ENCODE measurements around the gene FYN.

The FYN gene

GRCh38 chr6:111831408-111831807 lies 41.8 kb downstream of the FYN start:
- no peak for DNase-seq (ENCODE audit: low read depth)

GRCh38 chr6:111829998-111830397 lies 43.3 kb downstream of the FYN start:
- DNase-seq (ENCODE audit: low read depth) = no peak

- DNase-seq (ENCODE audit: low read depth) = no peak
Measured at GRCh38 chr6:111829581-111829980, 43.7 kb downstream of the FYN start.

GRCh38 chr6:111828809-111829208 lies 44.4 kb downstream of the FYN start:
- DNase-seq (ENCODE audit: low read depth) = no peak

GRCh38 chr6:111825439-111826086 lies 47.7 kb downstream of the FYN start:
- no peak for DNase-seq (ENCODE audit: low read depth)

GRCh38 chr6:111824608-111825337 lies 48.5 kb downstream of the FYN start:
- no peak for DNase-seq (ENCODE audit: low read depth)

GRCh38 chr6:111823831-111824607 lies 49.2 kb downstream of the FYN start:
- peak; percentile 42 for DNase-seq (ENCODE audit: low read depth)

- no peak for DNase-seq (ENCODE audit: low read depth)
Measured at GRCh38 chr6:111823012-111823411, 50.2 kb downstream of the FYN start.

GRCh38 chr6:111819458-111819857 lies 53.8 kb downstream of the FYN start:
- no peak for DNase-seq (ENCODE audit: low read depth)

GRCh38 chr6:111818539-111819226 lies 54.6 kb downstream of the FYN start:
- DNase-seq (ENCODE audit: low read depth) = no peak

- DNase-seq (ENCODE audit: low read depth) = no peak
Measured at GRCh38 chr6:111817451-111818120, 55.7 kb downstream of the FYN start.

GRCh38 chr6:111813677-111814310 lies 59.5 kb downstream of the FYN start:
- DNase-seq (ENCODE audit: low read depth) = no peak

- DNase-seq (ENCODE audit: low read depth) = no peak
Measured at GRCh38 chr6:111813237-111813636, 60.0 kb downstream of the FYN start.

- DNase-seq (ENCODE audit: low read depth) = no peak
Measured at GRCh38 chr6:111812060-111813038, 60.9 kb downstream of the FYN start.

GRCh38 chr6:111810294-111811131 lies 62.7 kb downstream of the FYN start:
- DNase-seq (ENCODE audit: low read depth) = no peak

GRCh38 chr6:111809766-111810165 lies 63.5 kb downstream of the FYN start:
- DNase-seq (ENCODE audit: low read depth) = no peak

GRCh38 chr6:111809264-111809663 lies 64.0 kb downstream of the FYN start:
- no peak for DNase-seq (ENCODE audit: low read depth)

- no peak for DNase-seq (ENCODE audit: low read depth)
Measured at GRCh38 chr6:111808493-111808892, 64.8 kb downstream of the FYN start.
